CD4-positive, alpha-beta T cell (primary cell): ENCODE measurements around the gene YIF1A. TPM values are rescaled to one million over a fixed set of nuclear protein-coding genes. Genes with fewer than 3 reads are reported as not detected.

ENCODE experiments used
- ATAC-seq: fragments of 200-7000 bp; cut with Tn5 transposase; one replicate; pipeline ENCODE4 v1.10.0; 2022; ENCODE audit warnings: mild to moderate bottlenecking; ENCODE audit not compliant: poor library complexity
- CTCF ChIA-PET: fragments of 350-600 bp; sonication (Branson Sonifier 250); formaldehyde crosslinking; loops from one replicate; lab custom pipeline; 2021; ENCODE audit warnings: antibody characterized with exemption, inconsistent platforms; lab: Charles Lee
- POLR2A ChIA-PET: fragments of 350-600 bp; sonication (Branson Sonifier 250); formaldehyde crosslinking; loops from one replicate; lab custom pipeline; 2021; ENCODE audit warnings: antibody characterized with exemption, inconsistent platforms; lab: Charles Lee
- DNase-seq, 14 experiments: peaks; one replicate each; pipeline ENCODE4 v3.0.0-alpha.2; 2013 to 2020; ENCODE audit warnings: mixed read lengths in 2 of 14
- H3K27ac ChIP-seq, 2 donors: one replicate each; pipeline versions ENCODE4 v1.5.1 to v1.7.0; 2013; ENCODE audit warnings: low read length in 2 of 2, low read depth in 1 of 2, mild to moderate bottlenecking in 1 of 2
- H3K27me3 ChIP-seq, 2 experiments: 1 replicate in 1 of 2; 2 replicates in 1 of 2; pipeline versions ENCODE4 v1.6.1 to v1.7.0; 2013; ENCODE audit warnings: low read length in 2 of 2, control low read depth in 1 of 2, mild to moderate bottlenecking in 1 of 2, moderate library complexity in 1 of 2; ENCODE audit not compliant: insufficient read depth in 2 of 2, control insufficient read depth in 1 of 2
- H3K36me3 ChIP-seq: one replicate; pipeline ENCODE4 v1.6.1; 2013; ENCODE audit warnings: low read length, control low read depth; ENCODE audit not compliant: insufficient read depth
- H3K4me1 ChIP-seq: one replicate; pipeline ENCODE4 v1.6.1; 2013; ENCODE audit warnings: low read length, control low read depth; ENCODE audit not compliant: insufficient read depth
- H3K4me3 ChIP-seq: one replicate; pipeline ENCODE4 v1.5.1; 2013; ENCODE audit warnings: mild to moderate bottlenecking, low read length, moderate library complexity
- H3K9me3 ChIP-seq, 2 experiments: 1 replicate in 1 of 2; 2 replicates in 1 of 2; pipeline versions ENCODE4 v1.6.1 to v1.7.0; 2013; ENCODE audit warnings: low read length in 2 of 2, mild to moderate bottlenecking in 2 of 2, control low read depth in 1 of 2, moderate library complexity in 1 of 2; ENCODE audit not compliant: control insufficient read depth in 1 of 2, insufficient read depth in 1 of 2
- H3K27ac Mint-ChIP-seq: one replicate; pipeline ENCODE4 v1.8.0; 2020; ENCODE audit warnings: mixed read lengths
- H3K27me3 Mint-ChIP-seq: one replicate; pipeline ENCODE4 v1.8.0; 2021; ENCODE audit warnings: mixed read lengths
- H3K36me3 Mint-ChIP-seq: one replicate; pipeline ENCODE4 v1.8.0; 2021; ENCODE audit warnings: low read depth, mixed read lengths
- H3K4me1 Mint-ChIP-seq: one replicate; pipeline ENCODE4 v1.8.0; 2021; ENCODE audit warnings: low read depth, mixed read lengths
- H3K4me3 Mint-ChIP-seq: one replicate; pipeline ENCODE4 v1.8.0; 2020; ENCODE audit warnings: mild to moderate bottlenecking, mixed read lengths
- H3K9me3 Mint-ChIP-seq: one replicate; pipeline ENCODE4 v1.8.0; 2020; ENCODE audit warnings: mixed read lengths
- intact Hi-C, 2 experiments: fragments of 100-400 bp; cut with DNase I in 1 of 2; cut with micrococcal nuclease in 1 of 2; formaldehyde crosslinking; loops; one replicate each; pipeline versions ENCODE4 v1.15.1 to v1.9.0; 2023 to 2025; cut with DNase I, micrococcal nuclease
- total RNA-seq, 174 experiments: library from RNA in 2 of 174; stranded (reverse) in 2 of 174; gene quantifications; one replicate each; pipeline ENCODE4 v1.2.3 and lab custom pipeline; 2021 to 2026
- TF ChIP-seq, protein P1 (sequence below): fragments of 200-600 bp; IDR thresholded peaks from one replicate; pipeline ENCODE4 v1.8.0; 2022; ENCODE audit warnings: antibody characterized with exemption, mild to moderate bottlenecking

Gene YIF1A
- total RNA-seq, 2 experiments from 2014 or later, result 17.4 to 21.1 TPM

GRCh38 chr11:66262696-66263095 lies 26.2 kb downstream of the YIF1A start:
- no peak for ATAC-seq
- H3K4me1 Mint-ChIP-seq, result peaks cover 26% of the 10 kb centered on the region
- intact Hi-C loops, result loop anchor here in 1 of 2 experiments (10.0 kb wide), 1 partner anchor 548 kb away; the partner anchor contains the start of gene KAT5
- H3K36me3 Mint-ChIP-seq, result peaks cover 46% of the 10 kb centered on the region
- H3K4me3 ChIP-seq, result no peak overlapping the region
- ChIA-PET CTCF (no interaction called here), POLR2A (interaction anchor here (0.8 kb wide), 1 partner anchor 40 kb away, joined by 3 read pairs; no protein-coding TSS in a partner anchor)
- no peaks in the 10 kb centered on the region for H3K9me3 ChIP-seq
- H3K4me3 Mint-ChIP-seq, result no peak overlapping the region
- peaks cover 27% of the 10 kb centered on the region for H3K4me1 ChIP-seq
- H3K9me3 Mint-ChIP-seq, result no peaks in the 10 kb centered on the region
- H3K27ac Mint-ChIP-seq, result no peak overlapping the region
- TF ChIP-seq, protein P1, sequence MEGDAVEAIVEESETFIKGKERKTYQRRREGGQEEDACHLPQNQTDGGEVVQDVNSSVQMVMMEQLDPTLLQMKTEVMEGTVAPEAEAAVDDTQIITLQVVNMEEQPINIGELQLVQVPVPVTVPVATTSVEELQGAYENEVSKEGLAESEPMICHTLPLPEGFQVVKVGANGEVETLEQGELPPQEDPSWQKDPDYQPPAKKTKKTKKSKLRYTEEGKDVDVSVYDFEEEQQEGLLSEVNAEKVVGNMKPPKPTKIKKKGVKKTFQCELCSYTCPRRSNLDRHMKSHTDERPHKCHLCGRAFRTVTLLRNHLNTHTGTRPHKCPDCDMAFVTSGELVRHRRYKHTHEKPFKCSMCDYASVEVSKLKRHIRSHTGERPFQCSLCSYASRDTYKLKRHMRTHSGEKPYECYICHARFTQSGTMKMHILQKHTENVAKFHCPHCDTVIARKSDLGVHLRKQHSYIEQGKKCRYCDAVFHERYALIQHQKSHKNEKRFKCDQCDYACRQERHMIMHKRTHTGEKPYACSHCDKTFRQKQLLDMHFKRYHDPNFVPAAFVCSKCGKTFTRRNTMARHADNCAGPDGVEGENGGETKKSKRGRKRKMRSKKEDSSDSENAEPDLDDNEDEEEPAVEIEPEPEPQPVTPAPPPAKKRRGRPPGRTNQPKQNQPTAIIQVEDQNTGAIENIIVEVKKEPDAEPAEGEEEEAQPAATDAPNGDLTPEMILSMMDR, result no peak
- H3K36me3 ChIP-seq, result peaks cover 51% of the 10 kb centered on the region
- H3K27me3 ChIP-seq, result no peaks in the 10 kb centered on the region
- H3K27me3 Mint-ChIP-seq, result no peaks in the 10 kb centered on the region
- no peak for DNase-seq
- no peak overlapping the region for H3K27ac ChIP-seq

GRCh38 chr11:66262191-66262590 lies 26.8 kb downstream of the YIF1A start:
- Mint-ChIP-seq H3K4me1 (peaks cover 23% of the 10 kb centered on the region), H3K27ac (no peak overlapping the region), H3K36me3 (peaks cover 50% of the 10 kb centered on the region), H3K27me3 (no peaks in the 10 kb centered on the region), H3K9me3 (no peaks in the 10 kb centered on the region), H3K4me3 (no peak overlapping the region)
- Histone ChIP-seq H3K36me3 (peaks cover 51% of the 10 kb centered on the region), H3K9me3 (no peaks in the 10 kb centered on the region), H3K27ac (no peak overlapping the region), H3K4me3 (no peak overlapping the region), H3K4me1 (peaks cover 26% of the 10 kb centered on the region), H3K27me3 (no peaks in the 10 kb centered on the region)
- ChIA-PET CTCF (no interaction called here), POLR2A (interaction anchor here (1.0 kb wide), 1 partner anchor 27 kb away, joined by 3 read pairs; the partner anchor contains the start of gene YIF1A)
- TF ChIP-seq, protein P1, result no peak
- intact Hi-C loops, result loop anchor here in 1 of 2 experiments (10.0 kb wide), 1 partner anchor 547 kb away; the partner anchor contains the start of gene KAT5
- no peak for DNase-seq
- ATAC-seq, result no peak

DNA sequence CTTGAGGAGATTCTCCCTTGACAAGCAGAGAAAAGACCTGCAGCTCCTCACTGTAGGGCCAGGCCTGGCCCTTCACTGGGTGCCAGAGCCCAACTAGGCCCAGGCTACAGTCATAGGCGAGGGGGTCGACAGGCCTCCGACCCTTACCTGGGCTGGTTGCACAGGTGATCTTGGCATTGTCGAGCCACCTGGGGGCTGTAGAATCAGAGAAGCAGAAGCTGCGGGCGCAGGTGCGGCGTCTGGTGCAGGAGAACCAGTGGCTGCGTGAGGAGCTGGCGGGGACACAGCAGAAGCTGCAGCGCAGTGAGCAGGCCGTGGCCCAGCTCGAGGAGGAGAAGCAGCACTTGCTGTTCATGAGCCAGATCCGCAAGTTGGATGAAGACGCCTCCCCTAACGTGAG lies 27.4 kb downstream of the YIF1A start:
- no peak overlapping the region for H3K4me3 Mint-ChIP-seq
- no peaks in the 10 kb centered on the region for H3K27me3 Mint-ChIP-seq
- H3K4me3 ChIP-seq, result no peak overlapping the region
- H3K36me3 ChIP-seq, result peaks cover 51% of the 10 kb centered on the region
- peaks cover 51% of the 10 kb centered on the region for H3K36me3 Mint-ChIP-seq
- ChIA-PET CTCF (no interaction called here), POLR2A (interaction anchor here (1.0 kb wide), 1 partner anchor 27 kb away, joined by 3 read pairs; the partner anchor contains the start of gene YIF1A)
- peaks cover 26% of the 10 kb centered on the region for H3K4me1 Mint-ChIP-seq
- DNase-seq (no peak), ATAC-seq (no peak)
- H3K27ac ChIP-seq, result no peak overlapping the region
- TF ChIP-seq, protein P1, result no peak
- H3K9me3 Mint-ChIP-seq, result no peaks in the 10 kb centered on the region
- H3K27ac Mint-ChIP-seq, result no peak overlapping the region
- no peaks in the 10 kb centered on the region for H3K27me3 ChIP-seq
- intact Hi-C loops, result loop anchor here in 1 of 2 experiments (10.0 kb wide), 1 partner anchor 547 kb away; the partner anchor contains the start of gene KAT5
- H3K9me3 ChIP-seq, result no peaks in the 10 kb centered on the region
- H3K4me1 ChIP-seq, result peaks cover 26% of the 10 kb centered on the region
